Ishikawa (cell line): ENCODE measurements around the gene NCR3LG1.

Source experiments
- CEBPB ChIP-seq: IDR thresholded peaks from 2 replicates; pipeline ENCODE4 v1.6.1; 2012
- CREB1 ChIP-seq: IDR thresholded peaks from 2 replicates; pipeline ENCODE4 v1.6.1; 2012; ENCODE audit warnings: low read depth
- EGR1 ChIP-seq: IDR thresholded peaks from 2 replicates; pipeline ENCODE4 v1.6.1; 2012
- EP300 ChIP-seq: IDR thresholded peaks from 2 replicates; pipeline ENCODE4 v1.6.1; 2012; ENCODE audit warnings: borderline replicate concordance
- FOXM1 ChIP-seq: IDR thresholded peaks from 2 replicates; pipeline ENCODE4 v1.6.1; 2012; ENCODE audit warnings: low read depth, borderline replicate concordance
- NFIC ChIP-seq: IDR thresholded peaks from 2 replicates; pipeline ENCODE4 v1.6.1; 2012
- RAD21 ChIP-seq: IDR thresholded peaks from 2 replicates; pipeline ENCODE4 v1.6.1; 2012; ENCODE audit warnings: low read depth
- TAF1 ChIP-seq: IDR thresholded peaks from 2 replicates; pipeline ENCODE4 v1.6.1; 2012; ENCODE audit warnings: low read depth, mild to moderate bottlenecking
- TCF12 ChIP-seq: IDR thresholded peaks from 2 replicates; pipeline ENCODE4 v1.6.1; 2012; ENCODE audit warnings: low read depth
- TEAD4 ChIP-seq: IDR thresholded peaks from 2 replicates; pipeline ENCODE4 v1.6.1; 2012
- USF1 ChIP-seq: IDR thresholded peaks from 2 replicates; pipeline ENCODE4 v1.6.1; 2012
- YY1 ChIP-seq: IDR thresholded peaks from 2 replicates; pipeline ENCODE4 v1.6.1; 2012; ENCODE audit warnings: low read depth
- ZBTB7A ChIP-seq: IDR thresholded peaks from 2 replicates; pipeline ENCODE4 v1.6.1; 2012; ENCODE audit warnings: low read depth
- TF ChIP-seq, protein P1 (sequence below): IDR thresholded peaks from 2 replicates; pipeline ENCODE4 v1.6.1; 2012; ENCODE audit warnings: low read depth, mild to moderate bottlenecking
- TF ChIP-seq, protein P2 (sequence below): IDR thresholded peaks from 2 replicates; pipeline ENCODE4 v1.6.1; 2012

The NCR3LG1 gene

DNA sequence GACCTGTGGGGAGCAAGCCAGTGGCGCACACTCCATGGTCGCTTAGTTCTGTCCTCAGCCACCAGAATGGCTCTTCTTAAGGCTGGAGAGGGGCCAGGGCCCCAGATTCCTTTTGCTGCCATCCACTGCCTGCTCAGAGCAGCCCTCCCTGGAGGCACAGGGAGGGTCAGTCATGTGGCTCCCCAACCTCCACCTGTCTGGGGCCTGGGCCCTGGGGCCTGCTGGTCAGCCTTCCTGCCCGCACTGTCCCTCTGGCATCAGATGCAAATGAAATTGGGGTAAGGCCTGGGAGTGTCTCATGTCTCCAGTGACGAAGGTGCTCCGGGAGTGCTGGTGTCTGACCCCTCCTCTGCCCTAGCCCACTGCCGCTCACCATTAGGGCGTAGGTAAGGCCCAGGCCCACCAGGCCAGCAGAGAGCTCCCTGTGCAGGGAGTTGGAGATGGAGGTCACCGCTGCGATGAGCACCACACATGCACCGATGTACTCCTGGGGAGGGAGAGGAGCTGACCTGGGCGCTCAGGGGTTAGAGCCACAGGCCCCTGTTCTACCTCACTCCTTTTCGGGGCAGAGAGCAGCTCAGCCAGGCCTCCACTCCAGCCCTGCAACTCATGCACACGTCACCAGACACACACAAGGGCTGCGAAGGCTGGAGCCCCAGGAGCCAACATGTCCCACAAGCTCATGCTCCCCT, 45.9 kb downstream of the NCR3LG1 start:
- TF ChIP-seq, protein P1, sequence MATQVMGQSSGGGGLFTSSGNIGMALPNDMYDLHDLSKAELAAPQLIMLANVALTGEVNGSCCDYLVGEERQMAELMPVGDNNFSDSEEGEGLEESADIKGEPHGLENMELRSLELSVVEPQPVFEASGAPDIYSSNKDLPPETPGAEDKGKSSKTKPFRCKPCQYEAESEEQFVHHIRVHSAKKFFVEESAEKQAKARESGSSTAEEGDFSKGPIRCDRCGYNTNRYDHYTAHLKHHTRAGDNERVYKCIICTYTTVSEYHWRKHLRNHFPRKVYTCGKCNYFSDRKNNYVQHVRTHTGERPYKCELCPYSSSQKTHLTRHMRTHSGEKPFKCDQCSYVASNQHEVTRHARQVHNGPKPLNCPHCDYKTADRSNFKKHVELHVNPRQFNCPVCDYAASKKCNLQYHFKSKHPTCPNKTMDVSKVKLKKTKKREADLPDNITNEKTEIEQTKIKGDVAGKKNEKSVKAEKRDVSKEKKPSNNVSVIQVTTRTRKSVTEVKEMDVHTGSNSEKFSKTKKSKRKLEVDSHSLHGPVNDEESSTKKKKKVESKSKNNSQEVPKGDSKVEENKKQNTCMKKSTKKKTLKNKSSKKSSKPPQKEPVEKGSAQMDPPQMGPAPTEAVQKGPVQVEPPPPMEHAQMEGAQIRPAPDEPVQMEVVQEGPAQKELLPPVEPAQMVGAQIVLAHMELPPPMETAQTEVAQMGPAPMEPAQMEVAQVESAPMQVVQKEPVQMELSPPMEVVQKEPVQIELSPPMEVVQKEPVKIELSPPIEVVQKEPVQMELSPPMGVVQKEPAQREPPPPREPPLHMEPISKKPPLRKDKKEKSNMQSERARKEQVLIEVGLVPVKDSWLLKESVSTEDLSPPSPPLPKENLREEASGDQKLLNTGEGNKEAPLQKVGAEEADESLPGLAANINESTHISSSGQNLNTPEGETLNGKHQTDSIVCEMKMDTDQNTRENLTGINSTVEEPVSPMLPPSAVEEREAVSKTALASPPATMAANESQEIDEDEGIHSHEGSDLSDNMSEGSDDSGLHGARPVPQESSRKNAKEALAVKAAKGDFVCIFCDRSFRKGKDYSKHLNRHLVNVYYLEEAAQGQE, result no peak
- no peak for TF ChIP-seq USF1
- no peak for TF ChIP-seq CREB1
- TF ChIP-seq, protein P2, sequence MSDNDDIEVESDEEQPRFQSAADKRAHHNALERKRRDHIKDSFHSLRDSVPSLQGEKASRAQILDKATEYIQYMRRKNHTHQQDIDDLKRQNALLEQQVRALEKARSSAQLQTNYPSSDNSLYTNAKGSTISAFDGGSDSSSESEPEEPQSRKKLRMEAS, result no peak
- TF ChIP-seq TAF1, result no peak
- no peak for TF ChIP-seq FOXM1

DNA sequence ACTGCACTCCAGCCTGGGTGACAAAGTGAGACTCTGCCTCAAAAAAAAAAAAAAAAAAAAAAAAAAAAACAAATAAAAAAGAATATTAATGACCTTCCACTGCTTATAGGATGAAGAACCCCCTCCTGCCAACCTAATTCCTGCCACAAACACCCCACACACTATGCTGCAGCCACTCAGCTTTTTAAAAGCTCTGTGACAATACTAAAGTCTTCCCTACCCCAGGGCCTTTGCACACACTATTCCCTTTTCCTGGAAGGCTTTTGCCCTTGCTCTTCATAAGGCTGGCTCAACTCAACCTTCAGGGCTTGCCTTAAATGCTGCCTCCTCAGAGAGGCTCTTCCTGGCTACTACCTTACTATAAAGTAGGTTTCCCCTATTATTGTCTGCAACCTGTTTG, 47.6 kb downstream of the NCR3LG1 start:
- TF ChIP-seq TCF12, result no peak
- no peak for TF ChIP-seq TAF1
- no peak for TF ChIP-seq ZBTB7A
- TF ChIP-seq, protein P2, result no peak
- no peak for TF ChIP-seq EGR1
- TF ChIP-seq, protein P1, result no peak
- no peak for TF ChIP-seq EP300
- no peak for TF ChIP-seq NFIC
- TF ChIP-seq RAD21, result no peak
- no peak for TF ChIP-seq YY1
- TF ChIP-seq USF1, result no peak
- no peak for TF ChIP-seq TEAD4
- no peak for TF ChIP-seq FOXM1
- no peak for TF ChIP-seq CREB1
- TF ChIP-seq CEBPB, result no peak

DNA sequence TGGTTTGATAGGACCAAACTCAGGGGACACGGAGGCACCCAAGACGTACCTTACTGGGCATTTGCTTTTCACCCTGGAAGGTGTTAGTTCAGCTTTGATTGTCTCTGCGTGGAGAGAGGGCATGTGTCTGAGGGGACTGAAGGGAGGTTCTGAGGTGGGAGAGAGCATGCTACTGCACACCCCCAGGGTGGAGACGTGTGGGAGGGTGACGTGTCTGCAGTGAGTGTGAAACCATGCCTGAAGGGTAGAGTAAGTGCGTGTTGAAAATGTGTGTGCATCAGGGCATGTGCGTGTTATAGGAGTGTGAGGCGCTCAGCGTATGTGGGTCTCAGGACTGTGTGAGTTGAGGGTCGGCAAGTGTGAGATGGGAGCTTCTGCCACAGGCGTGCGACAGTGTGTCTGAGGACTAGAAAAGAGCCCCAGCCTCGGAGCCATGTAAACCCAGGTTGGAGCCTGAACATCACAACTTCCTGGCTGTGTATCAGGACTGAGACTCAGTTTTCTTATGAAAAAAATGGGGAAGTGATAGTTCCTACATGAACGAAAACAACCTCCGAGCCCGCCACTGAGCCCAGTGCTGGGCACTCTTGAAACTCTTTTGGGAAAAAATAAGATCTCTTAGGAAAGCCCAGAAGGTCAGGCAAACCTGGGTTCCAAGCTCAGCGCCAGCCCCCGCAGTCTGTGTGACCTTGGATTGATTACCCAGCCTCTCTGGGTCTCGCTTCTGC, 48.6 kb downstream of the NCR3LG1 start:
- TF ChIP-seq TCF12 (no peak), USF1 (no peak), ZBTB7A (no peak), CREB1 (no peak), FOXM1 (no peak), RAD21 (no peak), TEAD4 (no peak), NFIC (no peak), YY1 (no peak), EP300 (no peak), EGR1 (no peak), CEBPB (no peak), TAF1 (no peak)
- TF ChIP-seq, protein P2, result no peak
- TF ChIP-seq, protein P1, result no peak
